Suppressor macrophage (primary cell): ENCODE measurements around the gene ARL2.

ENCODE experiments used
- DNase-seq, 4 experiments: peaks; one replicate each; pipeline ENCODE4 v3.0.0-alpha.2; 2020 to 2022

Gene ARL2

GRCh38 chr11:65047581-65048422 lies 33.8 kb downstream of the ARL2 start:
- peak in 1 of 4 experiments; percentile 13 for DNase-seq

- DNase-seq = no peak
These were observed 37.5 kb downstream of the ARL2 start for GRCh38 chr11:65051398-65051858.

GRCh38 chr11:65053827-65054508 lies 40.0 kb downstream of the ARL2 start:
- peak in 3 of 4 experiments; percentile 21 to 33 (median 24) for DNase-seq

GRCh38 chr11:65055538-65055937 lies 41.6 kb downstream of the ARL2 start:
- no peak for DNase-seq

GRCh38 chr11:65056999-65057398 lies 43.0 kb downstream of the ARL2 start:
- no peak for DNase-seq

- no peak for DNase-seq
These were observed 43.6 kb downstream of the ARL2 start for GRCh38 chr11:65057526-65057925.

GRCh38 chr11:65058012-65058411 lies 44.1 kb downstream of the ARL2 start:
- DNase-seq = no peak

- DNase-seq = no peak
These were observed 44.6 kb downstream of the ARL2 start, which contains the start of gene NAALADL1 for GRCh38 chr11:65058419-65059054. Gene NAALADL1 (minus strand): TSS chr11:65058553. CDS start chr11:65058521, 32 bp downstream.

- no peak for DNase-seq
These were observed 45.6 kb downstream of the ARL2 start for GRCh38 chr11:65059523-65059922.

GRCh38 chr11:65059959-65060824 lies 46.2 kb downstream of the ARL2 start:
- DNase-seq = no peak

- DNase-seq = no peak
These were observed 47.0 kb downstream of the ARL2 start for GRCh38 chr11:65060913-65061408.

- DNase-seq = peak in 1 of 4 experiments; percentile 22
These were observed 49.6 kb downstream of the ARL2 start for GRCh38 chr11:65063532-65063931.

- DNase-seq = no peak
These were observed 50.9 kb downstream of the ARL2 start for GRCh38 chr11:65064847-65065240.

- DNase-seq = peak in 1 of 4 experiments; percentile 30
These were observed 51.9 kb downstream of the ARL2 start for GRCh38 chr11:65065851-65066250.

- no peak for DNase-seq
These were observed 52.4 kb downstream of the ARL2 start for GRCh38 chr11:65066315-65066714.

- DNase-seq = no peak
These were observed 52.9 kb downstream of the ARL2 start for GRCh38 chr11:65066805-65067291.

GRCh38 chr11:65067446-65067845 lies 53.5 kb downstream of the ARL2 start:
- DNase-seq = no peak

- peak in 3 of 4 experiments; percentile 32 to 40 (median 39) for DNase-seq
These were observed 55.3 kb downstream of the ARL2 start for GRCh38 chr11:65069217-65069616.
